ENCODE data around the gene NEBL.

DNA sequence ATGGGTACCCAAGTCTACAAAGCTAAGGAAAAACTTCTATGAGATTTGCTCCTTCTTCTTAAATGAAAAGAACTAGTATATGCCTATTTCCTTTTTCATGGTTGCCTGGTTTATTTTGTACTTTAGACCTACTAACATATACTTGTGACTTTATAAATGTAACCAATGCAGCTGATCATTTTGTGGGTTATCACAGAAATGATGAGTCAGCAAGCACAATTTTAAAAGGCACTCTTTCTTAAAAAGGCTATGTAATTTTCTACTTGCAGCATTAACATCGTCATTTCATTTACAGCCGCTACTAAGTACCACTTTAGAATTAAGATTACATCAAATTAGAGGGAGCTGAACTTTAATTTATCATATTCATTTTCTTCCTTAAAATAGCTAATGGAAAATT lies 13.6 kb downstream of the NEBL start:
- TF ChIP-seq, protein P1, sequence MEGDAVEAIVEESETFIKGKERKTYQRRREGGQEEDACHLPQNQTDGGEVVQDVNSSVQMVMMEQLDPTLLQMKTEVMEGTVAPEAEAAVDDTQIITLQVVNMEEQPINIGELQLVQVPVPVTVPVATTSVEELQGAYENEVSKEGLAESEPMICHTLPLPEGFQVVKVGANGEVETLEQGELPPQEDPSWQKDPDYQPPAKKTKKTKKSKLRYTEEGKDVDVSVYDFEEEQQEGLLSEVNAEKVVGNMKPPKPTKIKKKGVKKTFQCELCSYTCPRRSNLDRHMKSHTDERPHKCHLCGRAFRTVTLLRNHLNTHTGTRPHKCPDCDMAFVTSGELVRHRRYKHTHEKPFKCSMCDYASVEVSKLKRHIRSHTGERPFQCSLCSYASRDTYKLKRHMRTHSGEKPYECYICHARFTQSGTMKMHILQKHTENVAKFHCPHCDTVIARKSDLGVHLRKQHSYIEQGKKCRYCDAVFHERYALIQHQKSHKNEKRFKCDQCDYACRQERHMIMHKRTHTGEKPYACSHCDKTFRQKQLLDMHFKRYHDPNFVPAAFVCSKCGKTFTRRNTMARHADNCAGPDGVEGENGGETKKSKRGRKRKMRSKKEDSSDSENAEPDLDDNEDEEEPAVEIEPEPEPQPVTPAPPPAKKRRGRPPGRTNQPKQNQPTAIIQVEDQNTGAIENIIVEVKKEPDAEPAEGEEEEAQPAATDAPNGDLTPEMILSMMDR (IDR thresholded peaks at IDR 0.05), result no peak
- no peak for TF ChIP-seq EP300 (IDR thresholded peaks at IDR 0.05)
- no peak for TF ChIP-seq POLR2AphosphoS5 (IDR thresholded peaks at IDR 0.05)
- no peak for TF ChIP-seq POLR2A (IDR thresholded peaks at IDR 0.05; ENCODE audit: low read depth)

All from esophagus muscularis mucosa (tissue), 4 donors.